Suprapubic skin (tissue), 4 donors: ENCODE measurements around the gene HMGCLL1. TPM values are rescaled to one million over a fixed set of nuclear protein-coding genes. Genes with fewer than 3 reads are reported as not detected.

Source experiments
- DNase-seq, 2 donors: peaks; one replicate each; pipeline ENCODE4 v3.0.0-alpha.2; 2019; ENCODE audit warnings: low spot score in 2 of 2
- H3K27ac ChIP-seq: fragments of 200-600 bp; sonication (generic); one replicate; pipeline ENCODE4 v1.5.1; 2019
- H3K27me3 ChIP-seq: fragments of 200-600 bp; sonication (generic); one replicate; pipeline ENCODE4 v1.5.1; 2019
- H3K36me3 ChIP-seq: fragments of 200-600 bp; sonication (generic); one replicate; pipeline ENCODE4 v1.5.1; 2019
- H3K4me1 ChIP-seq: fragments of 200-600 bp; sonication (generic); one replicate; pipeline ENCODE4 v1.5.1; 2019
- H3K4me3 ChIP-seq: fragments of 200-600 bp; sonication (generic); one replicate; pipeline ENCODE4 v1.5.1; 2019; ENCODE audit warnings: mild to moderate bottlenecking
- H3K9me3 ChIP-seq: fragments of 200-600 bp; sonication (generic); one replicate; pipeline ENCODE4 v1.5.1; 2019
- CTCF ChIP-seq, 2 donors: fragments of 200-600 bp in 1 of 2; fragments of 450-650 bp in 1 of 2; sonication (generic) in 1 of 2; IDR thresholded peaks; one replicate each; pipeline ENCODE4 v1.5.1; 2016 to 2019; ENCODE audit warnings: antibody characterized with exemption in 2 of 2, mild to moderate bottlenecking in 1 of 2, moderate library complexity in 1 of 2
- EP300 ChIP-seq: sonication (generic); formaldehyde crosslinking; IDR thresholded peaks from one replicate; pipeline ENCODE4 v1.6.1; 2017; ENCODE audit warnings: antibody characterized with exemption
- POLR2A ChIP-seq, 2 donors: fragments of 450-650 bp; IDR thresholded peaks; one replicate each; pipeline ENCODE4 v1.6.1; 2017; ENCODE audit warnings: antibody characterized with exemption in 2 of 2, mild to moderate bottlenecking in 2 of 2, moderate library complexity in 2 of 2
- POLR2AphosphoS5 ChIP-seq, 3 donors: sonication (generic); formaldehyde crosslinking; IDR thresholded peaks; one replicate each; pipeline ENCODE4 v1.6.1; 2017; ENCODE audit warnings: antibody characterized with exemption in 3 of 3
- WGBS: methylation state at CpG from one replicate; pipeline ENCODE4 v1.1.5; 2018; 5-methylcytosine and 5-hydroxymethylcytosine counted together
- total RNA-seq, 4 donors: library from RNA; depleted of rRNA; stranded (reverse); fragments of >200 nt; gene quantifications; one replicate each; pipeline ENCODE4 v1.1.0, GENCODE V29; 2016

The HMGCLL1 gene
- total RNA-seq, 4 donors from 2014 or later, result 0.23 to 0.62 TPM; not detected in 2

DNA sequence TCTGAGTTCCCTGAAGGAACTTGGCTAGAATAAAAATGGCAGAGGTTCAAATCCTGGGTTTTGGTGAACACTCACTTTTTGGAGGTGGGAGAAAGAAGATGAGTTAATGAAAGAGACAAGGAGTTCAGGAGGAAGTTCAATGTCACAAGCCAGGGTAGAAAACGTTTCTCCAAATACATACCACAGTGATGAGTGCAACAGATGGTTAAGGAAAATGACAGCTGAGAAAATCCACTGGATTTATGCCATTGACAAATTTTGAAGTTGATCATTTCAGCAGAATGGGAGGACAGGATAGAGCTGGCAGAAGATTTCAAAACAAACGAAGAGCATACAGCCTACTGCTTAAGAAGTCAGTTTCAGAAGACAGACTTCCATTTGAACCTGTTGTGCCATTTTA, 129.0 kb downstream of the HMGCLL1 start:
- Histone ChIP-seq H3K27me3 (no peaks in the 10 kb centered on the region), H3K36me3 (no peaks in the 10 kb centered on the region), H3K9me3 (no peaks in the 10 kb centered on the region), H3K4me3 (no peak overlapping the region), H3K4me1 (no peaks in the 10 kb centered on the region), H3K27ac (no peak overlapping the region)
- WGBS, result 15% methylated on average over 2 of the region's 2 CpGs
- no peak for DNase-seq
- TF ChIP-seq POLR2AphosphoS5 (IDR thresholded peaks at IDR 0.05) (no peak), POLR2A (IDR thresholded peaks at IDR 0.05) (no peak), CTCF (IDR thresholded peaks at IDR 0.05) (no peak), EP300 (no peak)

- DNase-seq, result no peak
- no peak for TF ChIP-seq EP300
- Histone ChIP-seq H3K9me3 (no peaks in the 10 kb centered on the region), H3K4me3 (no peak overlapping the region), H3K27ac (no peak overlapping the region), H3K4me1 (no peaks in the 10 kb centered on the region), H3K36me3 (no peaks in the 10 kb centered on the region), H3K27me3 (no peaks in the 10 kb centered on the region)
- 78% methylated on average over 3 of the region's 3 CpGs for WGBS
These were observed 129.8 kb downstream of the HMGCLL1 start for GRCh38 chr6:55449225-55449624.

GRCh38 chr6:55448451-55448850, 130.5 kb downstream of the HMGCLL1 start:
- H3K27me3 ChIP-seq, result no peaks in the 10 kb centered on the region
- no peaks in the 10 kb centered on the region for H3K9me3 ChIP-seq
- H3K4me1 ChIP-seq, result no peaks in the 10 kb centered on the region
- H3K27ac ChIP-seq, result no peak overlapping the region
- no peak overlapping the region for H3K4me3 ChIP-seq
- DNase-seq, result no peak
- TF ChIP-seq POLR2AphosphoS5 (IDR thresholded peaks at IDR 0.05), result no peak
- TF ChIP-seq POLR2A (IDR thresholded peaks at IDR 0.05), result no peak
- no peak for TF ChIP-seq EP300
- no peak for TF ChIP-seq CTCF (IDR thresholded peaks at IDR 0.05)
- no peaks in the 10 kb centered on the region for H3K36me3 ChIP-seq

DNA sequence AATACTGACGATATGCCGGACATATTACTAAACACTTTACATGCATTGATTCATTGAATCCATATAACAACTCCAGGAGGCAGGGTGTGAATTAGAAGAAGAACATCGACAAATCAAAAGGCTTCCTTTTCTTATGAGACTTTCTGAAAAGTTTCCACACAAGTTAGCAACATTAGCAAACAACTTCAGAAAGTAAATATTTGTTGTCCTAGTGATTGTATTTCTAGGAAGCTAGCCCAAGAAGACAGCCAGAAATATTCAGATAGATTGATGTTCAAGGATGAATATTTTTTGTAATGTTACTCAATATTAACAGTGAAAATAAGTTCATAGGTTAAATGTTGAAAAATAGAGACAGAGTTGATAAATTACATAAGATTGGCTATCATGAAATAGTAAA, 131.1 kb downstream of the HMGCLL1 start:
- Histone ChIP-seq H3K9me3 (no peaks in the 10 kb centered on the region), H3K36me3 (no peaks in the 10 kb centered on the region), H3K27ac (no peak overlapping the region), H3K27me3 (no peaks in the 10 kb centered on the region), H3K4me1 (no peaks in the 10 kb centered on the region), H3K4me3 (no peak overlapping the region)
- 55% methylated on average over 3 of the region's 3 CpGs for WGBS
- DNase-seq, result no peak
- TF ChIP-seq EP300, result no peak
- TF ChIP-seq POLR2A (IDR thresholded peaks at IDR 0.05), result no peak
- no peak for TF ChIP-seq CTCF (IDR thresholded peaks at IDR 0.05)
- TF ChIP-seq POLR2AphosphoS5 (IDR thresholded peaks at IDR 0.05), result no peak

DNA sequence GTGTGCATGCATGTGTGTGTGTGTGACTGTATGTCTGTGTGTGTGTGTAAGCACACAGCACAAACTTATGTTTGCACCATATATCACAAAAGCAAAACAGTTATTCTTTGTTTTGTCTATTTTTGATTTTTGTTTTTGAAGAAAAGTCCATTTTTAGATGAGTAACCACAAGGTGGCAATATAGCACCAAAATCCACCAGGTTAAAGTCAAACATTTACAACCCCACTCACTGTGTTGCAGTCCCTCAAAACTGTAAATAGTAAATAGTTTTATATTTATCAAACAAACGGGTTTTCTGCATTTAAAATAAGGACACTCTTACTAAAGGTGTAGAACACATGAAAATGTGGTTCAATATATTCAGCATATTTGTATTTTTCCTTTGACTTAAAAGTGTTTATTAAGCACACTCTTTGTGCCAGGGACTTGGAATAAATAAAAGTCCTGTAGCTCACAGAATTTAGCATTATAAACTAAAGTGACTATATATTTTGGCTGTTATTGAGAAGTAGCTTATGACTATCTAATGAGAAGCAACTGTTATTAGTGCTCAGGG, 133.3 kb downstream of the HMGCLL1 start:
- Histone ChIP-seq H3K27ac (no peak overlapping the region), H3K4me3 (no peak overlapping the region), H3K36me3 (no peaks in the 10 kb centered on the region), H3K4me1 (no peaks in the 10 kb centered on the region), H3K27me3 (no peaks in the 10 kb centered on the region), H3K9me3 (no peaks in the 10 kb centered on the region)
- TF ChIP-seq POLR2AphosphoS5 (IDR thresholded peaks at IDR 0.05), result no peak
- TF ChIP-seq CTCF (IDR thresholded peaks at IDR 0.05), result peak in 1 of 2 donors; percentile 21
- TF ChIP-seq POLR2A (IDR thresholded peaks at IDR 0.05), result no peak
- WGBS, result 2% methylated on average over 1 of the region's 1 CpG
- no peak for DNase-seq
